GM10266 (cell line): ENCODE measurements around the gene MEX3A.

Experiments used
- DNase-seq: peaks from one replicate; pipeline ENCODE4 v3.0.0; 2012; ENCODE audit errors: extremely low spot score
- TF ChIP-seq, protein P1 (sequence below): IDR thresholded peaks from 2 replicates; pipeline ENCODE4 v1.5.1; 2012; ENCODE audit warnings: mild to moderate bottlenecking, low read depth; ENCODE audit not compliant: control insufficient read depth, insufficient read depth; ENCODE audit errors: missing control alignments

Gene MEX3A

DNA sequence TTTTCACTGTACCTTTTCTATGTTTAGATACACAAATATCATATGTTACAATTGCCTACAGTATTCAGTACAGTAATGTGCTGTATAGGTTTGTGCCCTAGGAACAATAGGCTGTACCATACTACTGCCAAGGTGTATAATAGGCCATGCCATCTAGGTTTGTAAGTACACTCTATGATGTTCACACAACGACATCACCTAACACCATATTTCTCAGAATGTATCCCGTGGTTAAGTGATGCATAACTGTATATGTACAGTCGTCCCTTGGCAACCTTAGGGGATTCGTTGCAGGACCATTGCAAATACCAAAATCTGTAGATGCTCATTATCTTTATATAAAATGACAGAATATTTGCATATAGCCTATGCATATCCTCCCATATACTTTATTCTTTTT is 55.7 kb downstream of the MEX3A start:
- TF ChIP-seq, protein P1, sequence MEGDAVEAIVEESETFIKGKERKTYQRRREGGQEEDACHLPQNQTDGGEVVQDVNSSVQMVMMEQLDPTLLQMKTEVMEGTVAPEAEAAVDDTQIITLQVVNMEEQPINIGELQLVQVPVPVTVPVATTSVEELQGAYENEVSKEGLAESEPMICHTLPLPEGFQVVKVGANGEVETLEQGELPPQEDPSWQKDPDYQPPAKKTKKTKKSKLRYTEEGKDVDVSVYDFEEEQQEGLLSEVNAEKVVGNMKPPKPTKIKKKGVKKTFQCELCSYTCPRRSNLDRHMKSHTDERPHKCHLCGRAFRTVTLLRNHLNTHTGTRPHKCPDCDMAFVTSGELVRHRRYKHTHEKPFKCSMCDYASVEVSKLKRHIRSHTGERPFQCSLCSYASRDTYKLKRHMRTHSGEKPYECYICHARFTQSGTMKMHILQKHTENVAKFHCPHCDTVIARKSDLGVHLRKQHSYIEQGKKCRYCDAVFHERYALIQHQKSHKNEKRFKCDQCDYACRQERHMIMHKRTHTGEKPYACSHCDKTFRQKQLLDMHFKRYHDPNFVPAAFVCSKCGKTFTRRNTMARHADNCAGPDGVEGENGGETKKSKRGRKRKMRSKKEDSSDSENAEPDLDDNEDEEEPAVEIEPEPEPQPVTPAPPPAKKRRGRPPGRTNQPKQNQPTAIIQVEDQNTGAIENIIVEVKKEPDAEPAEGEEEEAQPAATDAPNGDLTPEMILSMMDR, result no peak
- DNase-seq, result no peak

DNA sequence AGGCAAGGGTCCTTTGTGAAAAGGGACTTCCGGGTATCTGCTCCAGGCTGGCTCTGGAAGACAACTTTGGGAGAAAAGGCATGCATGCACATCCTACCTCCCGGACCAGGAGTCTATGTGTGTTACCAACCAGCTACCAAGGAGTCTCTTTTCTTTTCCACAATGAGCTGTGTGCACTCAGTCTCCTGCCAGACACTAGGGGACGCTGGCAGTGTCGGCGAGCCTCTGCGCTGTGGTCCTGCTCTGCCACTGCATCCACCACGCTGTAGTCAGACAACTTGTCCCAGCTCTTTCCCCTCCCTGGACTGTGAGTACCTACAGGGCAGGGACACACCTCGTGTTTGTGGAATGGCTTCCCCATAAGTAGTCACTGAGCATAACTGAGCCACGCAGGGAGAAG is 56.4 kb downstream of the MEX3A start:
- DNase-seq, result peak; percentile 64
- TF ChIP-seq, protein P1, result peak; percentile 73

DNA sequence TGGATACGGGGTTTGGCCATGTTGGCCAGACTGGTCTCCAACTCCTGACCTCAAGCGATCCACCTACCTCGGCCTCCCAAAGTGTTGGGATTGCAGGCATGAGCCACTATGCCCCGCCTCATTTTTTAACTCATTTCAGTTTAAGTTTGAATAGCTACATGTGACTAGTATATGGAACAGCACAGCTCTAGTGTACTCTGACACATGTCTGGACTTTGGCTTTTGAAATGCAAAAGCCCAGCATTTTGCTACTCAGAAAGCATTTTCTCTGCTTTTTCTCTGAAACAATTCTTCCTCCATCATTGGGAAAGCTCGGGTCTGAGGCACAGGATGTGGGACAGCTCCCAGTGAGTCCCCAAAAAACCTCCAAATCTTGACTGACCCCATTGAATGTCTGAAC is 57.5 kb downstream of the MEX3A start:
- TF ChIP-seq, protein P1, result no peak
- DNase-seq, result no peak
